Activated CD4-positive, alpha-beta T cell treated with anti-CD3 and anti-CD28 coated beads for 36 hours (primary cell): ENCODE data around the gene DUSP3. TPM values are rescaled to one million over a fixed set of nuclear protein-coding genes. Genes with fewer than 3 reads are reported as not detected.

Experiments
- ATAC-seq: fragments of 200-7000 bp; cut with Tn5 transposase; one replicate; pipeline ENCODE4 v1.10.0; 2021; ENCODE audit warnings: mild to moderate bottlenecking, moderate library complexity
- CTCF ChIA-PET: fragments of 350-600 bp; sonication (Branson Sonifier 250); formaldehyde crosslinking; loops from one replicate; lab custom pipeline; 2021; ENCODE audit warnings: antibody characterized with exemption; lab: Charles Lee
- POLR2A ChIA-PET: fragments of 350-600 bp; sonication (Branson Sonifier 250); formaldehyde crosslinking; loops from one replicate; lab custom pipeline; 2021; ENCODE audit warnings: antibody characterized with exemption, inconsistent platforms; lab: Charles Lee
- DNase-seq: peaks from one replicate; pipeline ENCODE4 v3.0.0-alpha.2; 2020
- H3K27ac Mint-ChIP-seq: one replicate; pipeline ENCODE4 v1.8.0; 2021; ENCODE audit warnings: mixed read lengths
- H3K27me3 Mint-ChIP-seq: one replicate; pipeline ENCODE4 v1.8.0; 2021; ENCODE audit warnings: mixed read lengths
- H3K36me3 Mint-ChIP-seq: one replicate; pipeline ENCODE4 v1.8.0; 2021; ENCODE audit warnings: low read depth, mixed read lengths
- H3K4me1 Mint-ChIP-seq: one replicate; pipeline ENCODE4 v1.8.0; 2021; ENCODE audit warnings: mixed read lengths
- H3K4me3 Mint-ChIP-seq: one replicate; pipeline ENCODE4 v1.8.0; 2021; ENCODE audit warnings: mild to moderate bottlenecking, moderate library complexity, mixed read lengths
- H3K9me3 Mint-ChIP-seq: one replicate; pipeline ENCODE4 v1.8.0; 2021; ENCODE audit warnings: low read depth, mixed read lengths
- intact Hi-C, 2 experiments: fragments of 100-400 bp; cut with DNase I in 1 of 2; cut with micrococcal nuclease in 1 of 2; formaldehyde crosslinking; loops; one replicate each; pipeline versions ENCODE4 v1.14.2 to v1.15.1; 2022 to 2024; cut with DNase I, micrococcal nuclease
- total RNA-seq, 2 experiments: library from RNA; stranded (reverse); gene quantifications; one replicate each; pipeline ENCODE4 v1.2.3, GENCODE V29; 2021

The DUSP3 gene
- 10 to 100 TPM; 23.4 to 24.8 TPM for total RNA-seq

DNA sequence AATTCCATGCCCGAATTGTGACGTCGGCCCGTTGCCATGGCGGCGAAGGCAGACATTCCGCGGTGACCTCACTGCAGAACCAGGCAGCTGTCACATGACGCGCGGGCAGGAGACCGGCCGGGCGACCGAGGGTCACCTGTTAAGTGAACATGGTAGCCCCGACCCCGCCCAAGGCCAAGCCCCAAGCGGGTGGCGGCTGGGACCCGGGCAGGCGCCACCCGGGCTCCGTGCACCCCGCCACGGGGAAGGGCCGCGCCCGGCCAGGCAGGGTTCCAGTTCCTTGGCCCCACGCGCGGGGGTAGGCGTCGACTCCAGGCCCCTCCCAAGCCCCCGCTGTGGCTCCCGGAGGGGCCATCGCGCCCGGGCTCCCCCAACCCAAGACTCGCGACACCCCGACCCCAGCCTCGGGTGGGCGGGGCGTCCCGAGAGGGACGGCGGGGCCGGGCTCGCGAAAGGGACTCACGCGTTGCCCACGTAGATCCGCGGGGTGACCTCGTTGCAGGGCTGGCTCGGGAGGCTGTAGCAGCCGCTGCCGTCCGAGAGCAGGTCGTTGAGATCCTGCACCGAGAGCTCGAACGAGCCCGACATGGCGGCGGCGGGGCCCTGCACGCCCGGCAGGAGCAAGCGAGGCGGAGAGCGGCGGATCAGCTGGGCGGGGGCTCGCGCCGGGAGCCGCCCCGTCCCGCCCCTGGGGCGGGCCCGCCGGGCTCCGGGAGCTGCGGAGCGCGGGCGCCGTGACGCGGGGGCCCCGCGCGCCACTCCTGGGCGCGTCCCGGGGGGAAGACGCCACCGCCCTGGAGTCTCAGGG is at the start of gene DUSP3:
Gene DUSP3, minus strand, starts transcription at position 641 of the 808 bp plus-strand sequence. Its CDS starts 53 bp downstream, at position 588.
- H3K4me3 Mint-ChIP-seq: peak within 1 kb of the TSS; percentile 78
- intact Hi-C loops: loop anchor here in 1 of 2 experiments (1.0 to 5.0 kb wide), 11 partner anchors 54 to 1274 kb away; partner anchors contain the start of genes DCAKD, ETV4, G6PC3 and GPATCH8
- DNase-seq (peak; percentile 85), ATAC-seq (peak; percentile 98)
- H3K36me3 Mint-ChIP-seq: peaks cover 11% of the 10 kb centered on the region
- CTCF ChIA-PET: interaction anchor here (0.6 to 0.8 kb wide), 2 partner anchors 11 to 67 kb away, joined by 3 to 7 read pairs; no protein-coding TSS in a partner anchor
- H3K27me3 Mint-ChIP-seq: peaks cover 19% of the 10 kb centered on the region
- peak within 1 kb of the TSS; percentile 70 for H3K27ac Mint-ChIP-seq
- peaks cover 7% of the 10 kb centered on the region for H3K4me1 Mint-ChIP-seq
- POLR2A ChIA-PET: interaction anchor here (0.6 kb wide), 1 partner anchor 27 kb away, joined by 4 read pairs; no protein-coding TSS in a partner anchor
- H3K9me3 Mint-ChIP-seq: no peaks in the 10 kb centered on the region

DNA sequence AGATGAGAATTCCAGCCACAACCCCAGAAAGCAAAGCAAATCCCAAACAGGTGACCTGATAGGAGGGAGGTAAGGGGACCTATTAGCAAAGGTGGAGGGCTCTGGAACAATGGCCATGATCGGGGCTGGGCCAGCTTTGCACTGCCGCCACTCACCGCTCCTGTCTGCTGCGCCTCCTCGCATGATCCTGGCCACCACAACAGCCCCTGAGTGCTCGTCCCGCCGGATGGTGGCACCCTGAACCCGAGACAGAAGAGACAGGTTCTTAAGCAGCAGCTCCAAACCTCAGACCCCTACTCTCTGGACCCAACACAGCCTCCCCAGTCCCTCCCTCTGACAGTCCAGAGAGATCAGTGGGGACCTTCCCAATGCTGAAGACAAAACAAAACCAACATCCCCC is 48.8 kb upstream of the DUSP3 start:
- Mint-ChIP-seq H3K36me3 (no peaks in the 10 kb centered on the region), H3K27ac (no peak overlapping the region), H3K9me3 (no peaks in the 10 kb centered on the region), H3K4me3 (no peak overlapping the region), H3K4me1 (peaks cover 10% of the 10 kb centered on the region), H3K27me3 (peaks cover 15% of the 10 kb centered on the region)
- POLR2A ChIA-PET: no interaction called here
- CTCF ChIA-PET: interaction anchor here (1.4 to 3.1 kb wide), 2 partner anchors 18 to 51 kb away, joined by 3 to 11 read pairs; partner anchors contain the start of gene CD300LG
- no peak for ATAC-seq
- intact Hi-C loops: no loop called here
- no peak for DNase-seq

GRCh38 chr17:43826206-43826605 is 47.4 kb upstream of the DUSP3 start:
- ATAC-seq (no peak), DNase-seq (no peak)
- Mint-ChIP-seq H3K4me1 (peaks cover 8% of the 10 kb centered on the region), H3K4me3 (no peak overlapping the region), H3K27me3 (peaks cover 5% of the 10 kb centered on the region), H3K27ac (no peak overlapping the region), H3K9me3 (no peaks in the 10 kb centered on the region), H3K36me3 (no peaks in the 10 kb centered on the region)
- intact Hi-C loops: no loop called here
- CTCF ChIA-PET: interaction anchor here (3.1 kb wide), 1 partner anchor 20 kb away, joined by 11 read pairs; the partner anchor contains the start of gene CD300LG
- POLR2A ChIA-PET: no interaction called here

GRCh38 chr17:43825567-43825966 is 46.8 kb upstream of the DUSP3 start:
- ATAC-seq: no peak
- CTCF ChIA-PET: no interaction called here
- Mint-ChIP-seq H3K4me3 (no peak overlapping the region), H3K9me3 (no peaks in the 10 kb centered on the region), H3K4me1 (peaks cover 4% of the 10 kb centered on the region), H3K27me3 (no peaks in the 10 kb centered on the region), H3K36me3 (no peaks in the 10 kb centered on the region), H3K27ac (no peak overlapping the region)
- POLR2A ChIA-PET: no interaction called here
- intact Hi-C loops: no loop called here
- DNase-seq: no peak

DNA sequence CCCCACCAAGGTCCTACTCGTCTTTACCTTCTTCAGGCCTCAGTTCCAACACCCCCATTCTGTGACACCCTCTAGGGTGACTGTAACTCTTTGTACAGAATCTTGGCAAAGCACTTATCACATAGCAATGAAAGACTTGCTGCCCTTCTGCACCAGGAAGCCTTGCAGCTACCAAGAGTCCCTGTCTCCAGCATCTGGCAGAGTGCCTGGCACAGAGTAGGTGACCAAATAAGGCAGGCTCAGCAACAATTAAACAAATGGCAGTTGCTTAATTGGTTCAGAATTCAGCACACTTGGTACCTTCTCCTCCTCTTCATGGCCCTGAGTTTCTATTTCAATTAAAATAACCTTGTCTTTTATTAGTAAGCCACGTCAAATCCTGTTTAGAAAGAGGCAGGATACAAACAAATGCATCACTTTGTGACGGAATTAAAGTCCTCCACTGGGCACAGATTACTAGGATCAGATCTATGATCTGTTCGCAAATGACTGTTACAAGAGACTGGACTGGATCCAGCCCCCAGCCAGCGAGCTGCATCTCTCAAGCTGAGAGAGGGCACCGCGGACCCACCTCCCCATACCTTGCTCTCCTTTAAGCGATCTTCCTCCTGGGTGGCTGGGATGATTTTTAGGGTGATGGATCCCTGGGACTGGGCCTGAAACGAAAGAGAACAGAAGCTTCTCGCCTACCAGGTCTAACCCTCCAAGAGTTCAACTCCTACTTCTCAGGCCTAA is 44.7 kb upstream of the DUSP3 start:
- no peaks in the 10 kb centered on the region for H3K27me3 Mint-ChIP-seq
- ChIA-PET CTCF (interaction anchor here (1.5 kb wide), 1 partner anchor 22 kb away, joined by 3 read pairs; no protein-coding TSS in a partner anchor), POLR2A (no interaction called here)
- H3K9me3 Mint-ChIP-seq: no peaks in the 10 kb centered on the region
- DNase-seq: no peak
- no peak for ATAC-seq
- no peaks in the 10 kb centered on the region for H3K4me1 Mint-ChIP-seq
- intact Hi-C loops: no loop called here
- no peak overlapping the region for H3K4me3 Mint-ChIP-seq
- no peak overlapping the region for H3K27ac Mint-ChIP-seq
- no peaks in the 10 kb centered on the region for H3K36me3 Mint-ChIP-seq

- ATAC-seq: no peak
- CTCF ChIA-PET: interaction anchor here (1.1 kb wide), 1 partner anchor 125 kb away, joined by 4 read pairs; no protein-coding TSS in a partner anchor
- no peak for DNase-seq
Measured at GRCh38 chr17:43822570-43823190, 43.9 kb upstream of the DUSP3 start.

GRCh38 chr17:43820759-43821158 is 42.0 kb upstream of the DUSP3 start:
- Mint-ChIP-seq H3K4me1 (no peaks in the 10 kb centered on the region), H3K36me3 (no peaks in the 10 kb centered on the region), H3K27ac (no peak overlapping the region), H3K27me3 (no peaks in the 10 kb centered on the region), H3K4me3 (no peak overlapping the region), H3K9me3 (no peaks in the 10 kb centered on the region)
- intact Hi-C loops: no loop called here
- CTCF ChIA-PET: interaction anchor here (1.1 kb wide), 1 partner anchor 58 kb away, joined by 3 read pairs; no protein-coding TSS in a partner anchor
- no peak for ATAC-seq
- POLR2A ChIA-PET: no interaction called here
- DNase-seq: no peak

More at GRCh38 chr17:43822570-43823190, 43.9 kb upstream of the DUSP3 start:
- intact Hi-C loops: no loop called here
- POLR2A ChIA-PET: no interaction called here
- Mint-ChIP-seq H3K4me1 (no peaks in the 10 kb centered on the region), H3K27me3 (no peaks in the 10 kb centered on the region), H3K27ac (no peak overlapping the region), H3K4me3 (no peak overlapping the region), H3K9me3 (no peaks in the 10 kb centered on the region), H3K36me3 (no peaks in the 10 kb centered on the region)

DNA sequence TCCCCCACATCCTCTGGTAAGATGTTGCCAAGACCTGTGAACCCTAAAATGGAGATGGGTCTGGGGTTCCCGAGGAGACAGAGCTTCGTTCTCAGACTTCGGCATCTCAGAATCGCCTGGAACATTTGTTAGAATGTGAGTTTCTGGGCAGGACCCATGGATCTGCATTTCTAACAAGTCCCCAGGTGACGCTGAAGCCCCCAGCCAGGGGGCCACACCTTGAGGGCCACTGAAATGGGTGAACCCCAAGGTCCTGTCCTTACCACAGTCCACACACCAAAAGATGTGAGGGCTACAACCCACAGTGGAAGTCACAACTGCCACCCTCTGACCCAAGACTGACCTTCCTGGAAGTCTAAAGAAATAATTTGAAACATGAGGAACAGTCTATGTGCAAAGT is 40.2 kb upstream of the DUSP3 start:
- ChIA-PET POLR2A (no interaction called here), CTCF (interaction anchor here (1.0 to 1.6 kb wide), 4 partner anchors 10 to 31 kb away, joined by 3 to 6 read pairs (median 4); partner anchors contain the start of gene CD300LG)
- no peaks in the 10 kb centered on the region for H3K9me3 Mint-ChIP-seq
- no peak for DNase-seq
- H3K4me3 Mint-ChIP-seq: no peak overlapping the region
- no peaks in the 10 kb centered on the region for H3K27me3 Mint-ChIP-seq
- no peaks in the 10 kb centered on the region for H3K4me1 Mint-ChIP-seq
- intact Hi-C loops: no loop called here
- no peaks in the 10 kb centered on the region for H3K36me3 Mint-ChIP-seq
- no peak overlapping the region for H3K27ac Mint-ChIP-seq
- ATAC-seq: no peak

- intact Hi-C loops: no loop called here
- ATAC-seq (no peak), DNase-seq (no peak)
- ChIA-PET CTCF (interaction anchor here (0.6 to 1.6 kb wide), 2 partner anchors 29 to 60 kb away, joined by 3 to 6 read pairs; partner anchors contain the start of gene CD300LG), POLR2A (no interaction called here)
- Mint-ChIP-seq H3K4me3 (no peak overlapping the region), H3K27ac (no peak overlapping the region), H3K36me3 (no peaks in the 10 kb centered on the region), H3K4me1 (no peaks in the 10 kb centered on the region), H3K9me3 (no peaks in the 10 kb centered on the region), H3K27me3 (no peaks in the 10 kb centered on the region)
Measured at GRCh38 chr17:43817826-43818225, 39.0 kb upstream of the DUSP3 start.

DNA sequence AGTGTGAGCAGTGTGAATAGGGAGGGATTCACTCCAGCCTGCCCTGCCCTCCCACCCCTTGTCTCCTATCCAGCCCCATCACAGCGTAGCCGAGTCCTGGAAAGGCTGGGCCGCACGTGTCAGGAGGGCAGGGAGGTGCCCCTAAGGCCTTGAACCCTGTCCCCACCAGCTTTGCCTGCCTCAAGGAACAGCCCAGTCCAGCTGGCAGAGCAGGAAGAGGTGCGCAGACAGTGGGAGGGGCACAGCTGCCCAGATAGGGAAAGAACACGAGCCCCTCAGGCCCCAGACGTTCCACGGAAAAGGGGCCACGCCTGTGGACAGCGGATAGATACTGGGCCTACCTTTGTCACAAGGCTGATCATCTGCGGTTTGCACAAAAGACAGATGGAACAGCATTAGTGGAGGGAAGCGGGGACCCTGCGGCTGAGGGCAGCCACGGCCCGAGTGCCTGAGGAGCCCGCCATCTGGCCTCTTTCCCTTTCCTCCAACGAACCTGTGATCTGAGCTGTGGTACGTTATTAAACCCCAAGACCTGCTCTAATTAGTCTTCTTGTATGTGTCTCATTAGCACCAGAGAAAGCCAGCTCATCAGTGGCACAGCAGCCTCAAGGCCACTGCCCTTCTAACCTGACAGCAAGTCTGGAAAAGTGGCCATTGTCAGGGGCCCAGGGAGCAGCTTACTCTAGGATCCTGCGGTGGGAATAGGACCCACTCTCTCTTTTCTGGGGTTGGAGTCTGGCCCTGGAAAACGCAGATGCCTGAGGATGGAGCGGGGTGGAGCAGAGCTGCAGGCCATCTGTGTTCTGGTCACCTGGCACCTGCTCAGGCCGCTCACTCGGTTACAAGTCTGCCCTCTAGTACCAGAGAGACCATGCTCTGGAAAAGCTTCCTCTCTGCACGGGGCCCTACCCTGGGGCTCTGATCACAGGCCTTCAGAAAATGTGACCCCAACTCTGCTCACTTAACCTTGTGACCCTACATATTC is 37.9 kb upstream of the DUSP3 start:
- CTCF ChIA-PET: no interaction called here
- Mint-ChIP-seq H3K9me3 (no peaks in the 10 kb centered on the region), H3K27ac (no peak overlapping the region), H3K27me3 (no peaks in the 10 kb centered on the region), H3K36me3 (no peaks in the 10 kb centered on the region), H3K4me3 (no peak overlapping the region), H3K4me1 (no peaks in the 10 kb centered on the region)
- DNase-seq: no peak
- no peak for ATAC-seq
- POLR2A ChIA-PET: no interaction called here
- intact Hi-C loops: no loop called here
